ENCODE data around the gene DCDC2. TPM values are rescaled to one million over a fixed set of nuclear protein-coding genes. Genes with fewer than 3 reads are reported as not detected.

DCDC2 gene
- total RNA-seq, 1 donor from 2014 or later = 5.5 TPM

DNA sequence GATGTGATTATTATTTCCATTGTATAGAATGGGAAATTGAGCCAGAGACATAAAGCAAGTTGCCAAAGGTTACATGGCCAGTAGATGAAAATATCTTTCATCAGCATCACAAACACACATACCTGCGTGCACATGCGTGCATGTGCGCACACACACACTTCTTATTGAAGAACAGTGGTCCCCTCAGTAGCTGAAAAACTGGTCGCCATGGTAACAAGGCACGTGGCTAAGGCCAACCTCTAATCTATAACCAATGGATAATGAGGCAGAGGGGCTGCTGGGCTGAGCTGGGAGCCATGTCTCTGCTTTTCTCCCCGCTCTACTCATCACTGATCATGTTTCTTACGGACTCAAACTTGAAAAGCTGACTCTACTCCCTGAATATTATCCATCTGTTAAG lies 171.5 kb downstream of the DCDC2 start:
- H3K36me3 Mint-ChIP-seq = no peaks in the 10 kb centered on the region
- TF ChIP-seq, protein P1, sequence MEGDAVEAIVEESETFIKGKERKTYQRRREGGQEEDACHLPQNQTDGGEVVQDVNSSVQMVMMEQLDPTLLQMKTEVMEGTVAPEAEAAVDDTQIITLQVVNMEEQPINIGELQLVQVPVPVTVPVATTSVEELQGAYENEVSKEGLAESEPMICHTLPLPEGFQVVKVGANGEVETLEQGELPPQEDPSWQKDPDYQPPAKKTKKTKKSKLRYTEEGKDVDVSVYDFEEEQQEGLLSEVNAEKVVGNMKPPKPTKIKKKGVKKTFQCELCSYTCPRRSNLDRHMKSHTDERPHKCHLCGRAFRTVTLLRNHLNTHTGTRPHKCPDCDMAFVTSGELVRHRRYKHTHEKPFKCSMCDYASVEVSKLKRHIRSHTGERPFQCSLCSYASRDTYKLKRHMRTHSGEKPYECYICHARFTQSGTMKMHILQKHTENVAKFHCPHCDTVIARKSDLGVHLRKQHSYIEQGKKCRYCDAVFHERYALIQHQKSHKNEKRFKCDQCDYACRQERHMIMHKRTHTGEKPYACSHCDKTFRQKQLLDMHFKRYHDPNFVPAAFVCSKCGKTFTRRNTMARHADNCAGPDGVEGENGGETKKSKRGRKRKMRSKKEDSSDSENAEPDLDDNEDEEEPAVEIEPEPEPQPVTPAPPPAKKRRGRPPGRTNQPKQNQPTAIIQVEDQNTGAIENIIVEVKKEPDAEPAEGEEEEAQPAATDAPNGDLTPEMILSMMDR (conservative IDR thresholded peaks at IDR 0.05) = no peak
- DNase-seq (ENCODE audit: extremely low spot score, unreplicated experiment) = no peak
- H3K9me3 Mint-ChIP-seq = peaks cover 5% of the 10 kb centered on the region
- no peak overlapping the region for H3K27ac Mint-ChIP-seq
- H3K27me3 Mint-ChIP-seq = no peaks in the 10 kb centered on the region
- peaks cover 3% of the 10 kb centered on the region for H3K4me1 Mint-ChIP-seq (ENCODE audit: unreplicated experiment)
- H3K4me3 Mint-ChIP-seq = no peak overlapping the region

DNA sequence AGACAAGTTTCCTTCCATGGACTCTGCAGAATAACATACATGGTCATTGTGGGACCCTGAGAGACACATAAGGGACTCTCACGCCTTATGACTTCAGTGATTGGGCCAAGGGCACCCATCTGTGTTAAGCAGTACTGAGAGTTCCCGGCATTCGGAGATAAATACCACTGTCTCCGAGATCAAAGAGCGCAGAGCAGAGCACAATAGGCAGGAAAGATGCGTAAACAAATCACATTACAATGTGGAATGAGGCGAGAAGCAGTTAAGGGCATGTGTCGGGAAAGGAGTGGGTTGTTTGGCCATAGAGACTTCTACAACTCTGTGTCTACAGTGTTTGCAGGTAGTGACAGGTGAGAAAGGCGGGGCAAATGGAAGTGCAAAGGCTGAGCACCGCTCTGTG lies 174.3 kb downstream of the DCDC2 start:
- no peaks in the 10 kb centered on the region for H3K36me3 Mint-ChIP-seq
- no peaks in the 10 kb centered on the region for H3K27me3 Mint-ChIP-seq
- peaks cover 5% of the 10 kb centered on the region for H3K9me3 Mint-ChIP-seq
- no peak overlapping the region for H3K4me3 Mint-ChIP-seq
- DNase-seq (ENCODE audit: extremely low spot score, unreplicated experiment) = no peak
- H3K4me1 Mint-ChIP-seq (ENCODE audit: unreplicated experiment) = no peaks in the 10 kb centered on the region
- no peak overlapping the region for H3K27ac Mint-ChIP-seq
- TF ChIP-seq, protein P1 (conservative IDR thresholded peaks at IDR 0.05) = no peak

DNA sequence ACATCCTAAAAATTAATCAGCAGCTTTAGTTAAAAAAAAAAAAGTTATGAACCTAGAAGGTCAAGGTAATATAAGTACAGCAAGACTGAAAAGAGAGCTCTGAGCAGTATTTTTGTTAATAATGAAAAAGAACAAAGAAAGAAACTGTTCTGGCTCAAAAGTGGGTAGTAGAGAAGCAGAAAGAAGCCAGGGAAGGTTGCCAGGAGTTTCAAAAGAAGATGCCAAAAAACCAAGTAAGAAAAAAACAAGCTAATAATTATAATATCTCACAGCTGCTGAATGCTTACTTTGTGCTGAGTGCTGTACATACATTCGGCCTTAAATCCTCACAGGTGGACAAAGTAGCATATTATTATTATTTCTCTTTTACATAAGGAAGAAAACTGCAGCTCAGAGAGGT lies 200.0 kb downstream of the DCDC2 start:
- TF ChIP-seq, protein P1 (conservative IDR thresholded peaks at IDR 0.05) = no peak
- no peak overlapping the region for H3K4me3 Mint-ChIP-seq
- H3K27ac Mint-ChIP-seq = no peak overlapping the region
- no peaks in the 10 kb centered on the region for H3K36me3 Mint-ChIP-seq
- no peak for DNase-seq (ENCODE audit: extremely low spot score, unreplicated experiment)
- H3K27me3 Mint-ChIP-seq = peaks cover 3% of the 10 kb centered on the region
- H3K9me3 Mint-ChIP-seq = no peaks in the 10 kb centered on the region
- no peaks in the 10 kb centered on the region for H3K4me1 Mint-ChIP-seq (ENCODE audit: unreplicated experiment)

DNA sequence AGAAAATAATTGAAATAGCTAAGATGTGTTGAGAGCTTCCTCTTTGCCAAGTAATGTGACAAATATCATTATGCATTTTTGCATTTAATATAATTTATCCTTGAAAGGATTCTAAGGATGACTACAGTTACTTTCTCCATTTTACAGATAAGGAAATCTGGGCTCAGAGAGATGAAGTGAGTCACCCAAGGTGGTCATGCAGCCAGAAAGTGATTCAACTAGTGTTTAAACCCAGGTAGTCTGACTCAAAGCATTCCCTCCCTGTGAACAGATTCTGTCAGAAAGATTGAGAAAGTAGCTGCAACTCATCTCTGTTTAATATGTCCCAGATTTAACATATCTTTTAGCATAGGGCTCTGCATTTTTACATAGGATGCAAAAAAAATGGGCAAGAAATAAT lies 203.7 kb downstream of the DCDC2 start:
- DNase-seq (ENCODE audit: extremely low spot score, unreplicated experiment) = no peak
- H3K27me3 Mint-ChIP-seq = peaks cover 3% of the 10 kb centered on the region
- H3K4me1 Mint-ChIP-seq (ENCODE audit: unreplicated experiment) = peaks cover 4% of the 10 kb centered on the region
- H3K4me3 Mint-ChIP-seq = no peak overlapping the region
- TF ChIP-seq, protein P1 (conservative IDR thresholded peaks at IDR 0.05) = no peak
- no peaks in the 10 kb centered on the region for H3K36me3 Mint-ChIP-seq
- no peak overlapping the region for H3K27ac Mint-ChIP-seq
- peaks cover 4% of the 10 kb centered on the region for H3K9me3 Mint-ChIP-seq

DNA sequence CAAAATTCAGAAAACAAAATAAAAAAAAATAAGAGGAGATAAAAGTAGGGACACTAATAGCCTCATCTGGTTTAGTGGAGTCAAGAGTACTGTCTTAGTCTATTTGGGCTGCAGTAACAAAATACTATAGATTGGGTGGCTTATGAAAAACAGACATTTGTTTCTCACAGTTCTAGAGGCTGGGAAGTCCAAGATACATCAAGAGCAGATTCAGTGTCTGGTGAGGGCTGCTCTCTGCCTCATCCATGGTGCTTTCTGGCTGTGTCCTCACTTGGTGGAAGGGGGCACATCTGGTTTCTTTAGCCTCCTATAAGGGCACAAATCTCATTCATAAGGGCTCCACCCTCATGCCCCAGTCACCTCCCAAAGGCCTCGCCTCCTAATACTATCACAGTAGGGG lies 205.8 kb downstream of the DCDC2 start:
- DNase-seq (ENCODE audit: extremely low spot score, unreplicated experiment) = no peak
- peaks cover 4% of the 10 kb centered on the region for H3K9me3 Mint-ChIP-seq
- no peaks in the 10 kb centered on the region for H3K36me3 Mint-ChIP-seq
- H3K27ac Mint-ChIP-seq = no peak overlapping the region
- no peak overlapping the region for H3K4me3 Mint-ChIP-seq
- H3K4me1 Mint-ChIP-seq (ENCODE audit: unreplicated experiment) = peaks cover 19% of the 10 kb centered on the region
- H3K27me3 Mint-ChIP-seq = peaks cover 3% of the 10 kb centered on the region
- TF ChIP-seq, protein P1 (conservative IDR thresholded peaks at IDR 0.05) = no peak

DNA sequence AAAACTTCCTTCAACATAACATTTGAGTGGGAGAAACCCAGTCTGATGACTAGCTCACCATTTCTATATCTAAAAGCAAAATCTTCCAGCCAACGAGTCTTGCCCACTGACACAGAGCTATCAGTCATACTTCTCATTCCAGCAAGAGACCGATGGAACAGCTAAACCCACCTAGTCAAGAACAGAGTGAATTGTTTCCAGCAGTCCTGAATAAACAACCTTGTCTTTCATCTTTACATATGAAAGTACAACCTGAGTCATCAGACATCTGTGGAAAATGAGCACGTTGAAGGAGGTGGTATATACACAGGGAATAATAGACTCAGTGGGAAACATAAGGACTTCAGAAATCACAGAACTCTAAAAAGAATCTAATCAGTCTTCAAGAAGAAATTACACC lies 208.0 kb downstream of the DCDC2 start:
- H3K4me3 Mint-ChIP-seq = no peak overlapping the region
- no peak overlapping the region for H3K27ac Mint-ChIP-seq
- H3K27me3 Mint-ChIP-seq = no peaks in the 10 kb centered on the region
- peaks cover 4% of the 10 kb centered on the region for H3K9me3 Mint-ChIP-seq
- H3K36me3 Mint-ChIP-seq = no peaks in the 10 kb centered on the region
- peaks cover 19% of the 10 kb centered on the region for H3K4me1 Mint-ChIP-seq (ENCODE audit: unreplicated experiment)
- TF ChIP-seq, protein P1 (conservative IDR thresholded peaks at IDR 0.05) = no peak
- no peak for DNase-seq (ENCODE audit: extremely low spot score, unreplicated experiment)
